GM18526 (cell line): ENCODE measurements around the gene MRPL11.

Experiments
- POLR2A ChIP-seq: IDR thresholded peaks from 3 replicates; pipeline ENCODE4 v1.6.1; 2011; ENCODE audit not compliant: insufficient read length; ENCODE audit errors: extremely low read depth

Gene MRPL11

DNA sequence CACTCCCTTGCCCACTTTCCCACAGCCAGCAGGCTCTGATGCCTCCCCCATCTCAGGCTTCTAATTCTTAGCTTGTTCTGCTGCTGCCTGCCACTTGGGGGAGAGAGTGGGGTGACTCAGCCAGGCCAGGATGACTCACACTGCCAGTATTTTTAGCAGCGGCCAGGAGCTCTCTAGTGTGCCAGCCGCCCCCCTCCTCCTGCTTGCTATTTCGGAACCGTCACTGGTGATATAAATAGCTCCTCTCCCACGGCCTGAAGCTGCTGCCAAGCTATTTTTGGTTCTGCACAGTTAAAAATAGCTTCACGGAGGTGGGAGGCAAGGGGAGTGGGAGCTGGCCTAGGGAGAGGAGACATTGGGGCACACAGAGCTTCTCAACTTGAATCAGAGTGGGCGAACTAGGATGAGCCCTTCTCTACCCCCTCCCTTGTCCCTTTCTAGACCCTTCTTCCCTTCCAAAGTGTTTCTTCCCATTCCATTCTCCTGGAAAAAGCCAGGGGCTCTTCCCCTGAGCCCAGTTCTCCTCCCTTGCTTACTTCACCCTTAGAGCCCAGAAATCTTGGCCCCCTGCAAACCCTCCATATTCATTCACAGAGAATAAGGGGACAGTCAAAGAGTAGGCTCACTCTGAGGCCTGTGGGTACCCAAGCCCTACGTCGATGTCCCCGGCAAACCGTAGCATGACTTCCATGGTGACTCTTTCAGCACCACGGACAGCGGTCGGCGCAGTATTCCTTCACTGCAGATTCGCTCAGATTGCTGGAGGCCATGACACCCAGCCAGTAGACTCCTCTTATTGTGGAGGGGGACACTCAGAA lies 20.3 kb downstream of the MRPL11 start:
- TF ChIP-seq POLR2A, result no peak

DNA sequence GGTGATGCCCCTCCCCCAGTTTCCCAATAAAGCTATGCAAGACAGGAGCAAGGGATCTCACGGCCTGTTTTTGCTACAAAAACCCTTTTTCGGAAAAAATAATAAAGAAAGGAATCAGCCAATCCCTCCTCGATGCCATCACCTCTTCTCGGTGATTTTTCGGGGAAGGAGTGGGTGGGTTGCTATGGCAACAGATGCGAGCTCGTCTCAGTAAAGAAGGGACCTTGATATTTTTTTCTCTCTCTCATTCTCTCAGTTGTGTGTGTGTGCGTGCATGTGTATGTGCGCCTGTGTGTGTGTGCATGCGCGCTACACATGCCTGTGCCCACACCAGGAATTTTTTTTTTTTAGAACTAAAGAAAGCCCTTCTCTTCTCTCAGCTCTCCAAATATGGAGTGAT lies 21.6 kb downstream of the MRPL11 start:
- TF ChIP-seq POLR2A, result no peak

DNA sequence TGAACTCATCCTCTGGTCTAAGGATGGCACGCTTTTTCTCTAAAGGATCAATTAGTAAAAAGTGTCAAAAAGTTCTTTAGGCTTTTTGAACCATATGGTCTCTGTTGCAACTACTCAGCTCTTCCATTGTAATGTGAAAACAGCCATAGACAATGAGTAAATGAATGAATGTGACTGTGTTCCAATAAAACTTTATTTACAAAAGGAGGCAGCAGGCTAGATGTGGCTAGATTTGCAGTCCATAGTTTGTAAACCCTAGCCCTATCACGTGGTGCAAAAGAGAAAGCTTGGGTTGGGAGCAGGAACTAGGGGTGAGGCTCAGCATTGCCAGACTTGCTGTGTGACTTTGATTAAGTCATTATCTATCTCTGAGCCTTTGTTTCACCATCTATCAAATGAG lies 23.2 kb downstream of the MRPL11 start:
- TF ChIP-seq POLR2A, result no peak

DNA sequence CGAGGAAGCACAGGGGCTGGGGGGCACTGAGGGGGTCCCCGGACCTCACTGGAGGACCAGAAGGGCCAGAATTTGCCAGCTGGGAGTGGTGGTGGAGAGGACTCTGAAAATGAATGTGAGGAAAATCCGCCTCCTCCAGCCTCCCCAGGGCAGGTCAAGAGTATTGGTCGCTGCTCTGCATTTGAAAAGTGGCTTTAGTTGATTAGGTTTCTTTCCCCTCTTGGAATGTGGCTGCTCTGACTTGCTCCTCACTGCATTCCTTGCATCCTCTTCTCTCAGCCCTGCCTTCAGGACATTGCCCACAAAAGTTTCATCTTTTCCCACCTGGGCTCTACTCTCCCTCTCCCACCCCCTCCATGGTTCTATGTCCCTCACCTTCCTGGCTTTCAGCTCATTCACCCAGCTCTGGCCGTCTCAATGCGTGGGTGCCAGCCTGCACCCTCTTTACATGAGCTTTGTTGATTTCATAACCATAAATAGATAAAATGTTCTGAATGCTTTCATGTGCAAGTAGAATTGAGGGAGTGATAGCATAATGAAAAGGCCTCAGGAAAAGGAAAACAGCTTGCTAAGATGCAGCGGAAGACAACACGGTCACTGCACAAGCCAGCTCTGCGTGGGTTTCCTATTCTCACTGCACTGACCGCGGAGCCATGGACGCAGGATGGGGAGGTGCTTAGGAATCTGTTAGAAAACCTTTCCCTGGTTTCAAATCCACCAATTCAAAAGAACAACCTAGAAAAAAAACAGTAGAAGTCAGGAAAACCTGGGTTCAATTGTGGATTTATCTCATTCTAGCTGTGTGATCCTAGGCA lies 24.3 kb downstream of the MRPL11 start:
- TF ChIP-seq POLR2A, result no peak

DNA sequence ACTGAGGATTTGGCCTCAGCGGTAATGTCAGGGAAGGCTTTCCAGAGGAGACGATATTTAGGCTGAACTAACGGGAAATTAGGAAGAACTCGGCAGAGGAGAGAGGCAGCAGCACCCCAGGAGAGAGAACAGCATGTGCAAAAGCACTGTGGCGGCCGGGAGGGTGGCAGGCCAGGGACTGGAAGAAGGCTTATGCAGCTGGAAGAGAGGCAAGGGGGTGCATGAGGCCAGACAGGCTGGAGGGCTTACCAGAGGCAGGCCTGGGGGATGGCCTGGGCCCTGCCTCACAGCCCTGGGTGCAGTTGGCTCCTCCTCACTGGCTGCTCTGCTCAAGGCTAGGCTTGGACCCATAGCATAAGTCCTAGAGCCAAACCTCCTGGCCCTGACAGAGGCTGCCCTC lies 25.5 kb downstream of the MRPL11 start:
- TF ChIP-seq POLR2A, result no peak

DNA sequence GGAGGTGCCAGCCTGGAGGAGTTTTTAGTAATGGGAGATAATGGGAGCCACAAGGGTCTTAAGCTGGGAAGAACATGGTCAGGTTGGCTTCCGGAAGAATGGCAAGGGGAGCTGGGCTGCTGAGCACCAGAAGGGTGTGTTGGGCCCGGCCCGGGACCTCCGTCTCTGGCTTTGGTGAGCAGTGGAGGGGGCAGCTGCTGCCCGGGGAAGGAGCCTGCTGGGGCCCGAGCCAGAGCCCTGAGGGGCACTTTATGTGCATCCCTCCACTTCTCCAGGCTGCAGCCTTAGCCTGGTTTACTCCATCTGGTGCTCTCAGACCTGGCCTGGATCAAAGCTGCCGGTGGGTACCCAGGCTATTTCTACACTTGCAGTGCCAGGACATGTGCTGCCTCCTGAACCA lies 26.5 kb downstream of the MRPL11 start:
- TF ChIP-seq POLR2A, result no peak

DNA sequence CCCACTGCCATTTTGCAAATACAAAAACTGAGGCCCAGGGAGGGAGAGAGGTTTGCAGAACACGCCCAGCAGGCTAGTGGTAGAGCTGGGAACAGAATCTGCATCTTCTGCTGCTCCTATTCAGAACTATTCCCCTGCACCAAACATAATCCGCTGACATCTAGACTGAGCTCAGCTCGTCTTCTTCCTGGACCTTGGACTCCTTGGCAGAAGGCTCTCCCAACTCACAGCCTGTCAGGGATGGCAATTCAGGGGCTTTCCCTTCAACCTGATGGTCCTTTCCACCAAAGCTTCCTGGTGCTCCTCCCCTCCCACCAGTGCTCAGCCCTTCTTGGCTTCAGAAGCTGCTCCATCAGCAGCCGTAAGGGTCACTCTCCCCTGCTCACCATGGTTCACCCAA lies 27.3 kb downstream of the MRPL11 start:
- TF ChIP-seq POLR2A, result no peak

DNA sequence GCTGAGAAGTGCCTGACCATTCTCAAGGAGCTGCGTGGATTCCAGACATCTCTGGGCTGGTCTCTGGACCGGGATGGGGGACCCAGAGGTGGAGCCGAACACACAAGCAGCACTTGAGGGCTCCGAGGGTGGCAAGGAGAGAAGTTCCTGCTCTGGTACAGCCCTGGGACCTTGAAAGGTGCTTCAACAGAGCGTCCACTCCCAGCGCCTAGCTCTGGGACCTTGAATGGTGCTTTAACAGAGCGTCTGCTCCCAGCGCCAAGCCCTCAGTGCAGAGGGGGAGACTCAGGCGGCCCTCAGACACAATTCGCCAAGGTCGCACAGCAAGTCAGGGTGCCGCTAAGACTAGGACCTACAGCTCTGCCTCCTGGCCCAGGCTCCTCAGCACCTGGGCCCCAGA lies 28.5 kb downstream of the MRPL11 start:
- no peak for TF ChIP-seq POLR2A

DNA sequence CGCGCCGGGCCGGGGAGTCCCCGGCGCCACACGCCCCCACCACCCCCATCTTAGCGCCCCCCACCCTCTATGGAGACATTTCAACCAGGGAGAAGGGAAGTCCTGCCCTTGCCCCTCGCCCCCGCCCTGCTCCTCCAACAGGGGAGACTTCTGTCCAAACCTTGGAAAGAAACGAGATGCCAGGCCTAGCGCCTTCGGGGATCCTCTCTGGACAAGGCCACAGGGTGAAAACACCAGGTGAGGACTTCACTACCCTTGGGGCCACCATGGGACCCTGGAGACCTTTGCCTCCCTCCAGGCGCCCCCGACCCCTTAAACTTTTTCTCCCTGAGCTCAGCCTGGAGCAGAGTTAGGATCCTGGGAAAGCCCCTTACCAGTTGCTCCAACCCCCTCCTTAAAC lies 29.4 kb downstream of the MRPL11 start:
- TF ChIP-seq POLR2A, result no peak

DNA sequence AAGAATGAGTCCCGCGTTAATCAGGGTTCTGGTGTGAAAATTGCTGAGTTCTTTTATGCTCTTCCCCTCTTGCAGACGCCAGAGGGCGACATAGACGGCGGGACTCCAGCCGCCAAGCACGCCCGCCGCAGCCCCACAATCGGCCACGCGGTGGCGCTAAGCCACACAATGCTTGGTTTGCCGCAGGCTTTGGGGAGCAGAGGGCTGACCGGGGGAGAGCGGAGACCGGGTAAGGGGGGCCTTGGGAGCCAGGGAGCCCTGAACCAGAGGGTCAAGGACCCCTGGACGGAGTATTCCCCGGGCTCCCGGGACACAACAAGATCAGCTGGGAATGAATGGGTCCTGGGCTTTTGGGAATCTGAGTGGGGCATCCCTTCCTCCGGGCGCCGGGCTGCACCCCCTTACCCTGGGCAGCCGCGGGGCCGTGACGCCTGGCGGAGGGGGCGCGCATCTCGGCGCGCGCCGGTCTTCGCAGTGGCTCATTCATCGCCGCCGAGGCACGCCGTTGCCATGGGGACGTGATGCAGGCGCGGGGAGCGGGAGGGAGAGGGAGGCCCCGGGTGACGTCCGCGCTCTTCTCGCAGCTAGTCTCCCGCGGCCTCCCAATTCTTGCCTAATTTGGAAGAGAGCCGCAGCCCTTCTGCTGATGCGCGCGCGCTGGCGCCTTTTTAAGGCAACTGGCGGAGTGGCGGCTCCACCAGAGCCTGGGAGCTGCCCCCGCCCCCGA lies 30.0 kb downstream of the MRPL11 start:
- no peak for TF ChIP-seq POLR2A

DNA sequence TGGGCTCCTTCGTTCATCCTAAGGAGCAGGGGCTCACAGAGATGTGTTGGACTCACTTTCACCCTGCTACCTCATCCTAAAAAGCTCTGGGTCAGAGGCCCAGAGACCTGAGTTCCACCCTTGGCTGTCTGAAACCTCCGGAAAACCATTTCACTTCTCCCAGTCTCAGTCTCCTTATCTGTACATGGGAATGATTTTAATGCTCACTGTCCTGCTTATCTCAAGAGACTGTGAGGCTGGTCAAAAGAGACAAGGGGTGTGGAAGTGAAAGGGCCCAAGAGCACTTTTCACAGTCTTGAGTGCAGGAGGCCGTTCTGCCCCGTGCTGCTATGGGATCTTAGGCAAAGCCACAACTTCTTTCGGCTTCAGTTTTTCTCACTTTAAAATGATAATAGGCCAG lies 31.0 kb downstream of the MRPL11 start:
- TF ChIP-seq POLR2A, result no peak

DNA sequence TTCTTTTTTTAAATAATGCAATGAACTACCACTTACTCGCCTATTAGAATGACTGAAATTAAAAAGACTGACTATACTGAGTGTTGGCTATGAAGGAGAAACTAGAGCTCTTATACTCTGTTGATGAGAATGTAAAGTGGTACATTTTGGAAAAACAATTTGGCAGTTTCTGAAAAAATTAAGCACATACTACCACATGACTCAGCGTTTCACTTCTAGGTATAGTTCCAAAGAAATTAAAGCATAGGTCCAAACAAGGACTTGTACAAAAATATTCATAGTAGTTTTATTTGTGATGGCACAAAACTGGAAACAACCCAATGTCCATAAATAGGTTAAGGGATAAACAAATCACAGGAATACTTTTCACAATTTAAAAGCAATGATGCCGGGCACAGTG lies 44.7 kb downstream of the MRPL11 start:
- no peak for TF ChIP-seq POLR2A

DNA sequence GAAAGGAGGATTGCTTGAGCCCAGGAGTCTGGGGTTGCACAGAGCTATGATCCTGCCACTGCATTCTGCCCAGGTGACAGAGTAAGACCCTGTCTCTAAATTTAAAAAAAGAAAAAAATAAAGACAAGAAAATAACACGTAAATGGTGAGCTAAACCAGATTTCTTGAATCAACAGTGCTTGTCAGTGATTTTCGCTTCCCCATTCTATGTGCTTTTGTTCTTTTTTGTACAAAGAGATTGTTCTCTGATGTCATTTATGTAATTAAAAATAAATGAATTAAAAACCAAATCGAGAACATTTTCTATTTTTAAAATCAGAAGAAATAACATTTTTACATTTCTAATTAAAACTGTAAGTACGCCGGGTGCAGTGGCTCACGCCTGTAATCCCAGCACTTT lies 47.3 kb downstream of the MRPL11 start:
- no peak for TF ChIP-seq POLR2A

DNA sequence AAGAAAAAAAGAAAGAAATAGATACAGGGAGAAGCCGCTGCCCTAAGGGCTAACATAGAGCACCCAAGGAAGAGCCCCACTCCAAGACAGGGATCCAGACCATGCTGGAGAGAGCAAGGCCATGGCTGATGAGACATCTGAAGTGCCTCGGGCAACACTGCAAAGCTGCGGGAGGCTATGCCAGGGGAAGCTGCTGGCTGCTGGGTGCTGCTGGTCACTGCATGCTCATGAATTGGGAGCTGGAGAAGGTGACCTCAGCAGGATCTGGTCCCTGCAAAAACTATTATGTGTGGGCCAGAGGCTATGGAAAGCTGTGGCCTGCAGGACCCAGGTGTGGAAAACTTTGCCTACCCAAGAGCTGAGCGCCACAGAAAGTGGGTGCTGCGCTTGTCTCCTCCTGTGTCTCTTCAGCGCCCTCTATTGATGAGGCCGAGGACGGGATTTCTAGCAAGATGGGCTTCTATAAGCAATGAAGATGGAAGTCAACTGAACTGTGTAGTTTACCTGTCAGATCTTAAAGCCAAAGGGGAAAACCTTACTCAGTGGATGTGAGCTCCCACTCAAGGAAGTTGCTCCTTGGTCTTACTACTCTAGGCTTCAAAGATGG lies 49.8 kb downstream of the MRPL11 start:
- TF ChIP-seq POLR2A, result no peak
